Gastrocnemius medialis (tissue), 4 donors: ENCODE data around the gene RBBP8NL. TPM values are rescaled to one million over a fixed set of nuclear protein-coding genes. Genes with fewer than 3 reads are reported as not detected.

ENCODE experiments used
- ATAC-seq, 2 donors: fragments of 150-250 bp; one replicate each; pipeline ENCODE4 v1.9.1; 2016
- DNase-seq, 2 donors: peaks; one replicate each; pipeline ENCODE4 v3.0.0-alpha.2; 2019
- H3K27ac ChIP-seq, 4 donors: fragments of 200-600 bp; sonication (generic); 1 replicate in 1 of 4; 2 replicates in 3 of 4; pipeline ENCODE4 v1.5.1; 2016 to 2018; ENCODE audit warnings: mild to moderate bottlenecking in 2 of 4, moderate library complexity in 1 of 4
- H3K27me3 ChIP-seq, 3 donors: fragments of 200-600 bp; sonication (generic) in 2 of 3; 1 replicate in 1 of 3; 2 replicates in 2 of 3; pipeline versions ENCODE4 v1.5.1 to v1.6.0; 2016 to 2019; ENCODE audit warnings: mild to moderate bottlenecking in 1 of 3, moderate library complexity in 1 of 3
- H3K36me3 ChIP-seq, 2 donors: fragments of 200-600 bp; sonication (generic) in 1 of 2; one replicate each; pipeline ENCODE4 v1.5.1; 2017 to 2018
- H3K4me1 ChIP-seq, 2 donors: fragments of 200-600 bp; sonication (generic) in 1 of 2; one replicate each; pipeline ENCODE4 v1.5.1; 2016 to 2017; ENCODE audit warnings: mild to moderate bottlenecking in 2 of 2
- H3K4me3 ChIP-seq, 4 donors: fragments of 200-600 bp; sonication (generic) in 3 of 4; 1 replicate in 1 of 4; 2 replicates in 3 of 4; pipeline ENCODE4 v1.5.1; 2016 to 2019; ENCODE audit warnings: mild to moderate bottlenecking in 2 of 4
- H3K9me3 ChIP-seq, 3 donors: fragments of 200-600 bp; sonication (generic) in 2 of 3; 1 replicate in 1 of 3; 2 replicates in 2 of 3; pipeline ENCODE4 v1.5.1; 2016 to 2019
- POLR2A ChIP-seq, 2 donors: fragments of 450-650 bp; IDR thresholded peaks; one replicate each; pipeline ENCODE4 v1.6.1; 2017; ENCODE audit warnings: antibody characterized with exemption in 2 of 2, mild to moderate bottlenecking in 2 of 2, moderate library complexity in 2 of 2
- in situ Hi-C, 4 donors: fragments of 200-750 bp; cut with MboI; loops; one replicate each; pipeline versions ENCODE4 v1.15.0 to v1.8.0; 2017; ENCODE audit warnings: low sequenced_read_pairs in 4 of 4
- intact Hi-C: fragments of 100-400 bp; cut with DNase I; formaldehyde crosslinking; loops from one replicate; pipeline ENCODE4 v1.15.1; 2023; ENCODE audit warnings: low total_unique reads
- total RNA-seq, 4 donors: library from RNA; depleted of rRNA; stranded (reverse); fragments of >200 nt; gene quantifications; one replicate each; pipeline versions ENCODE4 v1.1.0 to v1.2.3, GENCODE V29; 2016
- TF ChIP-seq, protein P1 (sequence below), 5 experiments: fragments of 450-650 bp in 3 of 5; fragments of 200-600 bp in 2 of 5; sonication (generic) in 2 of 5; IDR thresholded peaks in 4 of 5; conservative IDR thresholded peaks in 1 of 5; 1 replicate in 4 of 5; 2 replicates in 1 of 5; pipeline ENCODE4 v1.5.1; 2016 to 2019; ENCODE audit warnings: antibody characterized with exemption in 5 of 5, mild to moderate bottlenecking in 3 of 5, moderate library complexity in 3 of 5

RBBP8NL gene
- total RNA-seq, 4 donors from 2014 or later, result not detected

DNA sequence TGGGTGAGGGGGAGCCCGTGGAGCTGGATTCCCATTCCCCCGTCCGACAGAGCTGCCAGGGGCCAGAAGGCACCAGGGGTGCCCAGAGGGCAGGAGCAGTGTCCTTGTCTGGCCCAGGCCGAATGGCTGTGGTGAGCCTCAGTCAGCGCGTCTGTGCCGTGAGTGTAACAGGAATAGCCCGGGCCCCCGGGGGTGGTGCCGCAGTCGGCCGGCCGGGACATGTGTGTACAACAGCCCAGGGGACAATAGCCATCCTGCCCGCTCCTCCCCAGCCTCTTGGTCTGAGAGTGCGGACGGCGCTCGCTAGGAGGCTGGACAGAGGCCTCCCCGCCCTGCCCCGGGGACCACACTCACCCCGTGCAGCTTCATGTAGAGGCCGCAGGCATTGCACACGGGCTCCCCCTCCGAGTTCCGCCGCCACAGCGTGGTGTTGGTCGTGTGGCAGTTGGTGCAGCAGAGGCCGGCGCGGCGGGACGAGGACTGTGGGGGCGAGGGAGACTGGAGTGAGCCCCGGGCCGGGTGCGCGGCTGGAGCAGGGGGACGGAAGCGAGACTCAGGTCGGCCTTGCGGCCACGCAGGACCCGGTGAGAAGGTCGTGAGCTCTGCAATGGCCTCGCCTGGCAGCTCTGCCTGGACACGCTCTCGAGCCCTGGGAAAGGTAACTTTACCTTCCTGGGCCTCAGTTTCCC is 38.9 kb upstream of the RBBP8NL start:
- H3K4me3 ChIP-seq, result no peak overlapping the region
- TF ChIP-seq POLR2A (IDR thresholded peaks at IDR 0.05), result no peak
- TF ChIP-seq, protein P1, sequence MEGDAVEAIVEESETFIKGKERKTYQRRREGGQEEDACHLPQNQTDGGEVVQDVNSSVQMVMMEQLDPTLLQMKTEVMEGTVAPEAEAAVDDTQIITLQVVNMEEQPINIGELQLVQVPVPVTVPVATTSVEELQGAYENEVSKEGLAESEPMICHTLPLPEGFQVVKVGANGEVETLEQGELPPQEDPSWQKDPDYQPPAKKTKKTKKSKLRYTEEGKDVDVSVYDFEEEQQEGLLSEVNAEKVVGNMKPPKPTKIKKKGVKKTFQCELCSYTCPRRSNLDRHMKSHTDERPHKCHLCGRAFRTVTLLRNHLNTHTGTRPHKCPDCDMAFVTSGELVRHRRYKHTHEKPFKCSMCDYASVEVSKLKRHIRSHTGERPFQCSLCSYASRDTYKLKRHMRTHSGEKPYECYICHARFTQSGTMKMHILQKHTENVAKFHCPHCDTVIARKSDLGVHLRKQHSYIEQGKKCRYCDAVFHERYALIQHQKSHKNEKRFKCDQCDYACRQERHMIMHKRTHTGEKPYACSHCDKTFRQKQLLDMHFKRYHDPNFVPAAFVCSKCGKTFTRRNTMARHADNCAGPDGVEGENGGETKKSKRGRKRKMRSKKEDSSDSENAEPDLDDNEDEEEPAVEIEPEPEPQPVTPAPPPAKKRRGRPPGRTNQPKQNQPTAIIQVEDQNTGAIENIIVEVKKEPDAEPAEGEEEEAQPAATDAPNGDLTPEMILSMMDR (IDR thresholded peaks at IDR 0.05 in 4 of 5, conservative IDR thresholded peaks at IDR 0.05 in 1 of 5), result no peak
- H3K27ac ChIP-seq, result no peak overlapping the region
- peaks cover 5 to 15% (median 12%) of the 10 kb centered on the region in 3 donors for H3K27me3 ChIP-seq
- ATAC-seq, result no peak
- intact Hi-C loops, result no loop called here
- no peak for DNase-seq
- H3K36me3 ChIP-seq, result no peaks in the 10 kb centered on the region
- no peaks in the 10 kb centered on the region for H3K9me3 ChIP-seq
- in situ Hi-C loops, result no loop called here
- H3K4me1 ChIP-seq, result no peaks in the 10 kb centered on the region

DNA sequence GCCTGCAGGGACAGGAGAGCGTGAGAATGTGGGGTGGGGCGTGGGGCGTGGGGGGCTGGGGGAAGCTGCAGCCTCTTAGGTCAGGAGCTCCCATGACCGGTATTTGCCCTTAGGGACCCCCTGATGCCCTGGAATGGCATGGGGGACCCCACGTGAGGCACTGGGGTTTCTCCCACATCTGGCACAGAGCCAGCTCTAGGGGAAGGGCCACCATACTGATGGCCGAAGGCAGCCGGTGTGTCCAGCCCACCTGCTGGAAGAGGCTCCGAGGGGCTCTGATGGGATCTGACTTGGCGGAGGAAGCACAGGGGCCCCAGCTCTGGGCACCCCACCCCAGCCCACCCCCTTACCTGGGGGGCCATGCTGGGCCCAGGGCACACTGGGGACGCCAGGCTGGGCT is 37.7 kb upstream of the RBBP8NL start:
- in situ Hi-C loops, result no loop called here
- Histone ChIP-seq H3K36me3 (no peaks in the 10 kb centered on the region), H3K27me3 (peaks cover 1 to 9% (median 8%) of the 10 kb centered on the region in 3 donors), H3K27ac (no peak overlapping the region), H3K9me3 (no peaks in the 10 kb centered on the region), H3K4me3 (no peak overlapping the region), H3K4me1 (no peaks in the 10 kb centered on the region)
- intact Hi-C loops, result no loop called here
- ATAC-seq, result no peak
- no peak for TF ChIP-seq POLR2A (IDR thresholded peaks at IDR 0.05)
- TF ChIP-seq, protein P1 (IDR thresholded peaks at IDR 0.05 in 4 of 5, conservative IDR thresholded peaks at IDR 0.05 in 1 of 5), result no peak
- DNase-seq, result no peak

DNA sequence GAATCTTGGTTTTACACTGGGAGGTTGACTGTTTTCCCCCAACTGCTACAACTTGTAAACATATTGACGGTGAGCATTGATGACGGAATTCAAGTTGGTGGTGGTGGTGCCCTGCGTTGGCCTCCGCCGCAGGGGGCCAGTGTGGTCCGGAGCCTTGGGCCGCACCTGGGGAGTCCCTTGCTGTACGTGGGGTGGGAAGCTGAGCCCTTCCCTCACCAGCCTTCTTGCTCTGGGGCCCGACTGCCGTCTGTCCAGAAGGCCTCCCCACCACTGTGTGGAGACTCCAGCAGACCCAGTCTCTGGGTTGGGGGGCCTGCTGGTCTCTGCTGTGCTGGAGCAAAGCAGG is 37.1 kb upstream of the RBBP8NL start:
- H3K27ac ChIP-seq, result no peak overlapping the region
- intact Hi-C loops (no loop called here), in situ Hi-C loops (no loop called here)
- ATAC-seq (no peak), DNase-seq (no peak)
- no peak for TF ChIP-seq POLR2A (IDR thresholded peaks at IDR 0.05)
- TF ChIP-seq, protein P1 (IDR thresholded peaks at IDR 0.05 in 4 of 5, conservative IDR thresholded peaks at IDR 0.05 in 1 of 5), result no peak
- no peaks in the 10 kb centered on the region for H3K9me3 ChIP-seq
- H3K27me3 ChIP-seq, result peaks cover 0 to 6% (median 3%) of the 10 kb centered on the region in 3 donors
- H3K4me3 ChIP-seq, result no peak overlapping the region
- H3K36me3 ChIP-seq, result no peaks in the 10 kb centered on the region
- H3K4me1 ChIP-seq, result no peaks in the 10 kb centered on the region

DNA sequence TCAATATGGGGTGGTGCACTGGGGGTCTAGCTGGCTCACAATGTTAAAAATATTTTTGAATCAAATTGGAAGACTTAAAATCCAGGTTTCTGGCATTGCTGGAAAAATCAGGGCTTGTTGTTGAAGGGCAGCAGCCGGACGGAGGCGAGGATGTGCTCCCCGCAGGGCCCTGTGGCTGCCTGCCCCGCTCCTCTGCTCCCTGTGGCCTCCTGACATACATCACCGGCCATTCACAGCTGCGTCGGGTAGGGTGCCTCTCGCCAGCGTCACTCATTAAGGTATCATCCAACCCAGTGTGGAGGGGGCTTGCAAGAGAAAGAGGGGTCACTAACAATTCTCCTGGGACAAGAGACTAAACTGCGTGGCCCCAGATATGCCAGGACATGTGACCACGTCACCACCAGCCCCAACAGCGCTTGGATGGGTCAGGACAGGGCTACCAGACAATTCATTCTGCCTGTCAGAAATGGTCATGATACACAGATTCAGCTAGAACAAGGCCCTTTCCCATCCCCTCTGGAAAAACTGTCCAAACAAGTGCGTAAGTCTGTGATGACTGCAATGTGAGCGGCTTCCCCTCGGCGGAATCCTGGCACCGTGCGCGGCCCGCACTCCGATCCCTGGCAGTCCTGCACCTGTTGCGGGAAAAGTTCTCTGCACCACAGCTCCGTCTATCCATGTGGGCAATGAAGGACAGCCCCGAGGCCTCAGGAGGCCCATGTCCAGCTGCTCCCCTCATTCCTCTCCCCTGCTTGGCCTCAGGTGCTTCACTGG is 36.5 kb upstream of the RBBP8NL start:
- in situ Hi-C loops, result no loop called here
- TF ChIP-seq POLR2A (IDR thresholded peaks at IDR 0.05), result no peak
- TF ChIP-seq, protein P1 (IDR thresholded peaks at IDR 0.05 in 4 of 5, conservative IDR thresholded peaks at IDR 0.05 in 1 of 5), result no peak
- Histone ChIP-seq H3K36me3 (no peaks in the 10 kb centered on the region), H3K4me3 (no peak overlapping the region), H3K27me3 (peaks cover 0 to 3% (median 0%) of the 10 kb centered on the region in 3 donors), H3K27ac (no peak overlapping the region), H3K4me1 (no peaks in the 10 kb centered on the region), H3K9me3 (no peaks in the 10 kb centered on the region)
- ATAC-seq, result no peak
- intact Hi-C loops, result no loop called here
- no peak for DNase-seq
